ENCODE data around the gene ZNF865. TPM values are rescaled to one million over a fixed set of nuclear protein-coding genes. Genes with fewer than 3 reads are reported as not detected.

ZNF865 gene
- polyA plus RNA-seq, 10 donors: 5.0 to 8.7 (median 6.5) TPM

DNA sequence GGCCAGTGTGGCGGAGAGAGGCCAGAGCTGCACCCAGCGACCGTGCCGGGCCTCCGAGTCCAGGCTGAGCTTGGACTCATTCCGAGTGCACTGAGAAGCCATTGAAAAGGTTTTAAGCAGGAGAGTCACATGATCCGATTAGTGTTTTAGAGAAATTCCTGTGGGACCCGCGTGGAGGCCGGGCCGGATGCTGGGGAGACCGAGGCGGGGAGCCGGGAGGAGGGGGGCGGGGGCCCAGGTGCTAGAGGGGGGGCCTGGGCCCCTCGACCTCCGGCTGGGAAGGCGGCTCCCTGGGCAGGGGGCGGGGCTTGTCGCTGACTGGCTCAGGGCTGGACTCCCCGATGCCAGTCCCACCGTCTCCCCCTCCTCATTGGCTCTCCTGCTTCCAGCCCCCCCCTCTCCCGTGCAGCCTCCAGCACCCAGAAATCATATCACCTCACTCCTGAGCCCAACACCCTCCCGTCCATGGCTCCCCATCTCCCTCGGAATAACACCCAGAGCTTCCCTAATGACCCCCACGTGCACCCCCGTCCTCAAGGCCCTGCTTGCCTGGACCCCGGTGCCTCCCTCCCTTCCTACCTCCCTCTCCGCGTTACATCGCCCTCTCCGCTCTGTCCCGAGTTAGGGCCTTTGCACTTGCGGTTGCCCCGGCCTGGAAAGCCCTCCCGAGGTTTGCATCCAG is 19.6 kb upstream of the ZNF865 start:
- DNase-seq: peak; percentile 75 to 93 (median 82)

- peak; percentile 79 to 95 (median 93) for DNase-seq
Measured at GRCh38 chr19:55586976-55587668, 18.3 kb upstream of the ZNF865 start.

DNA sequence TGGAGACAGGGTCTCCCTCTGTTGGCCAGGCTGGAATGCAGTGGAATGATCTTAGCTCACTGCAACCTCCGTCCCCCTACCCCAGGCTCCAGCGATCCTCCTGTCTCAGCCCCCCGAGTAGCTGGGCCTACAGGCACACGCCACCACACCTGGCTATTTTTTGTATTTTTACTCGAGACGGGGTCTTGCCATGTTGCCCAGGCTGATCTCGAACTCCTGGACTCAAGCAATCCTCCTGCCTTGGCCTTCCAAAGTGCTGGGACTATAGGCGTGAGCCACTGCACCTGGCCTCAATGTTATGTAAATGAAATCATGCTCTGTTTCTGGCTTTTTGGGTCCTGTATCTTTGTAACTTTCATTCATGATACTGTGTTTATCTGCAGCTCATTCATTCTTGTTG is 16.7 kb upstream of the ZNF865 start:
- no peak for DNase-seq

- no peak for DNase-seq
Measured at GRCh38 chr19:55590109-55590508, 15.3 kb upstream of the ZNF865 start.

DNA sequence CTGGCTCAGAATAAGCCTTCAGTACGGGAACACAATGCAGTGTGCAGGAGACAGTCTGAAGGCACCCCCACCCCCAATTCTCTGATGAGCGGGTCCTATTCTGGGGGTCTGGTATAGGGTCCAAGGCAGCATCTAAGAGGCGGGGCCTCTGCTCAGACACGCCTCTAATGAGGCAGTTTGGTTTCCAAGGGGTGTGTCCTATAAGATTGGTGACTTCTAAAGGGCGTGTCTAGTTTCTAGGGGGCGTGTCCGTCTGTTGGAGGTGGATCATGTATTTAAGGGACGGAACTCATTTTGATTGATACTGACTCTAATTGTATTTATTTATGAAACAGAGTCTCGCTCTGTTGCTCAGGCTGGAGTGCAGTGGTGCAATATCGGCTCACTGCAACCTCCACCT is 14.8 kb upstream of the ZNF865 start:
- no peak for DNase-seq

GRCh38 chr19:55591555-55591954 is 13.9 kb upstream of the ZNF865 start:
- DNase-seq: no peak

- DNase-seq: no peak
Measured at GRCh38 chr19:55592391-55593090, 12.9 kb upstream of the ZNF865 start.

GRCh38 chr19:55593096-55593772 is 12.2 kb upstream of the ZNF865 start:
- DNase-seq: no peak

GRCh38 chr19:55594996-55595545 is 10.4 kb upstream of the ZNF865 start:
- DNase-seq: no peak

DNA sequence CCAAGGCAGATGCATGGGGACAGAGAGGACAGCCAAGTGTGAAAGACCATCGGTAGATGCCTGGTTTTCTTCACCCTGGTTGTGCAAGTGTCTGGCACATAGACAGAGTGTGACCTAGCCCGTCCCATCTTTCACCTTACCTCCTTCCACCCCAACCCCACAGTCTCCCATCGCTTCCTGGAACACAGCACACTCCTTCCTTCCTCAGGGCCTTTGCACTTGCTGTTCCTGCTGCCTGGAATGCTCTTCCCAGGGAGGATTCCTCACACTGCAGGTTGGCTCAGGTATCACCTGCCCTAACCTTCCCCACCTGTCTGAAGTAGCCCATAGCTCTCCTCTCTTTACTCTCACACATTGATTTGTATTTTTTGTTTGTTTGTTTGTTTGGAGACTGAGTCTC is 9.1 kb upstream of the ZNF865 start:
- no peak for DNase-seq

- DNase-seq: no peak
Measured at GRCh38 chr19:55597501-55597921, 7.9 kb upstream of the ZNF865 start.

- DNase-seq: no peak
Measured at GRCh38 chr19:55598034-55598433, 7.4 kb upstream of the ZNF865 start.

DNA sequence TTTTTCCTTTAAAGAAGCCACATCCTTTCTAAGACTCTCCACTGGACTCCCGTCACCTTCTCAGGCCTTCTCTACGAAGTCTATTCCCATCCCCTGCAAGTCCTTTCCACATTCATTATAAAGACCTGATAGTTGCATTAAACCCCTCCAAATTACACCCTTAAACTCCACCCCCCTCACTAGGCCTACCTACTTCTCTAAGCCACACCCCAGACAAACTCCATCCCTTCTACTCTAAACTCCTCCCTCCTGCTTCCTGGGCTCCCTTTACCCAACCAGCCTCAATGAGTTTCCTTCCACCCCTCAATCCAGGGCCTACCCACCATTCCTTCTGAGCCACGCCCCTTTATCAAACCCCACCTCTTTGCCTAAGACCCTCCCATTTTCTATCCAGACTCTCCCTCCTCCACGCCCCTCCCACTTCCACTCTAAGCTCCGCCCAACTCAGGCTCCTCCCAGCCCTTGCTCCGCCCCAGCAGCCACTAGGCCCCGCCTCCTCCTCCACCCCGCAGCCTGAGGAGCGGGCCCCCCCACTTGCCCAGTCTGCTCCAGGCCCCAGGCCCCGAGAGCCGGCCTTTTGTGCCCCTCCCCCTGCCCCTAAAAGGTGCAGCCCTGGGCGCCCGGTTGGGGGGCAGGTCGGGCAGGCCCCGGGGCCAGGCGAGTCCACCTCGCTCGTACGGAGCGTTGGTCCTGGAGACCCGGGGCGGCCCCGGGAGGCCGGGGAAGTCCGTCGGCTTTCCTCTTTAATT is 6.6 kb upstream of the ZNF865 start:
- DNase-seq: peak; percentile 91 to 95 (median 91)

GRCh38 chr19:55599468-55599841 is 6.0 kb upstream of the ZNF865 start, which contains the start of gene FIZ1:
FIZ1 (minus strand) TSS chr19:55599517; CDS start chr19:55597865, 1,652 bp downstream.
- peak; percentile 100 for DNase-seq

DNA sequence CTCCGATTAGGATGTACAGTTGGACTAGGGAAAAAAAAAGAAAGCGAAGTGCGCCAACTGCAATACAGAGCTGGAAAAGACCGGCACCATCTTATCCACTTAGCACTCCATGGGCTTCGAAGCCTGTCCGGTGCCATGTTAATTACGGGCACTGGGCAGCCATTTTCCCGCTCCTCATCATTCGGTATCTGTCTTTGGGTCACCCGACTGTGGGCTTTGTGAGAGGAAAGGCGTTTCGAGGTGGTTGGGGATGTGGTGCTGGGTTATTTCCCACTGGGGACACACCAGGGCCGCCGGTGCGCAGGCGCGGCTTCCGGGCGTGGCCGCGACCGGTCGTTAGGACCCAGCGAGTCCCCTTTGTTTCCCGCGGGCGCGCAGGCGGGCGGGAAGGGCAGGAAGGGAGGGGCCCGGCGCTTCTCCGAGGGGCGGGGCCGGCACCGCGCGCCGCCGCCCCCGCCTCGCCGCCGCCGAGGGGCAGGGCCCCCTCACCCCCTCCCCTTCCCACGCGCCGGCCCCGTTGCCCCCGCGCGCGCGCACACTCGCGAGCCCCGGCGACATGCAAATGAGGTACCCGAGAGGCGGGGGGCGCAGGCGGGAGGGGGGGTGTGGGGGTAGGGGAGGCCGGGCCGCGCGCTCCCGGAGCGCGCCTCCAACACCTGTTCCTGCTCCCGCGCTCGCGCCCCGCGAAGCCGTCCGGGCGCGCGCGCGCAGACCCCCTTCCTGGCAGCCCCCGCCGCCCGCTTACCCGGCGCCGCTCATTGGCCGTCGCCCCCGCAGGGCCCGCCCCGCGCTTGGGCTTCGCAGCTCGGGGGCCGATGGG is 5.4 kb upstream of the ZNF865 start, which contains the start of gene ZNF524:
TSS of gene ZNF524 (plus strand) at position 447 of the 820 bp plus-strand sequence. CDS start 1,825 bp downstream, outside the sequence.
- peak; percentile 93 to 100 (median 95) for DNase-seq

DNA sequence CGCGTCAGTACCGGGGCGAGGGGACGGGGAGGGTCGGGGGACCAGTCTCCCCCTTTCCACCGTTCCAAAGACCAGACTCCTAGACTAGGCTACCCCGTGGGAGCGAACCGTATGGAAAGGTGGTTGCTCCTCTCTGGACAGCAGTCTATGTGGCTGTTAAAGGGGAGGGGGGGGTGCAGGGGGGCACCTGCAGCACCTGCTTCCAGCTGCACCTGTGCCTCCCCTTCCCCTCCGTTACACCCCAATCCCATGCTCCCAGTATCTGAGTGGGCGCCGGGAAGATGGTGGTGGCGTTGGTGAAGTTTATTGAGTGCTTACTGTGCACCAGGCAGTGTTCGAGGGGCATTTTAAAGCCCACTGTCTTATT is 4.8 kb upstream of the ZNF865 start:
- no peak for DNase-seq

GRCh38 chr19:55601084-55601483 is 4.4 kb upstream of the ZNF865 start:
- no peak for DNase-seq

GRCh38 chr19:55602104-55603001 is 3.1 kb upstream of the ZNF865 start:
- no peak for DNase-seq

DNA sequence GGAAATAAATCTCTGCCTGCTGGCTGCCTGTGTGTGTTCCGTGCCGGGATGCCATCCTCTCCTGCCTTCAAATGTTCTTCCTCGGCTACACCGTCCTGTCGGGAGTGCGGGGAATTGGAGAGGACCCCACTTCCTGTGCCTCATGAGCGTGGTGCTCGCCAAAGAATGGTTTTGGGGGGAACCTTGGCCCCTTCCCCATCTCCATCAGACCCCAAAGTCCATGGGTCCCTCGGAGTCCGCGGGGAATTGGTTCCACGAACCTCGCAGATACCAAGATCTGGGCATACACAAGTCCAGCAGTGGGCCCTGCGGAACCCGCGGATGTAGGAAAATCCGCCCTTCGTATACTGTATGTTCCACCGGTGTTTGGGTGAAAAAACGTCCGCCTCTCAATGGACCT is 2.3 kb upstream of the ZNF865 start:
- DNase-seq: no peak
